Stimulated activated CD4-positive, alpha-beta T cell treated with anti-CD3 and anti-CD28 coated beads, Interleukin-12 subunit alpha, Interleukin-12 subunit beta, amount 100 ng/mL, for 24 hours (primary cell): ENCODE data around the gene PCNX2.
"Not testable (repeated sequence)": the region's sequence is repeated elsewhere in the genome, so short reads cannot be mapped to it uniquely, and the experiment has no call there.

Experiments
- DNase-seq, 2 experiments: peaks; one replicate each; pipeline ENCODE4 v3.0.0-alpha.2; 2020; ENCODE audit warnings: low read depth in 2 of 2

PCNX2 gene

GRCh38 chr1:233229288-233229687 lies 66.2 kb downstream of the PCNX2 start:
- DNase-seq: no peak

- DNase-seq: no peak
These were observed 67.5 kb downstream of the PCNX2 start for GRCh38 chr1:233227930-233228465.

GRCh38 chr1:233224311-233224710 lies 71.2 kb downstream of the PCNX2 start:
- no peak for DNase-seq

GRCh38 chr1:233217832-233218231 lies 77.7 kb downstream of the PCNX2 start:
- no peak for DNase-seq

- no peak for DNase-seq
These were observed 79.5 kb downstream of the PCNX2 start for GRCh38 chr1:233216009-233216408.

GRCh38 chr1:233215135-233215760 lies 80.3 kb downstream of the PCNX2 start:
- no peak for DNase-seq

- DNase-seq: no peak
These were observed 83.9 kb downstream of the PCNX2 start for GRCh38 chr1:233211595-233211994.

GRCh38 chr1:233211106-233211505 lies 84.4 kb downstream of the PCNX2 start:
- no peak for DNase-seq

- DNase-seq: no peak
These were observed 86.0 kb downstream of the PCNX2 start for GRCh38 chr1:233209481-233209880.

GRCh38 chr1:233208687-233209086 lies 86.8 kb downstream of the PCNX2 start:
- no peak for DNase-seq

GRCh38 chr1:233197940-233198339 lies 97.6 kb downstream of the PCNX2 start:
- no peak for DNase-seq

- DNase-seq: no peak
These were observed 101.8 kb downstream of the PCNX2 start for GRCh38 chr1:233193741-233194140.

- no peak for DNase-seq
These were observed 104.5 kb downstream of the PCNX2 start for GRCh38 chr1:233190987-233191386.

GRCh38 chr1:233189526-233189925 lies 106.0 kb downstream of the PCNX2 start:
- no peak for DNase-seq

GRCh38 chr1:233188061-233188460 lies 107.5 kb downstream of the PCNX2 start:
- DNase-seq: no peak

GRCh38 chr1:233183226-233184020 lies 112.1 kb downstream of the PCNX2 start:
- DNase-seq: no peak

GRCh38 chr1:233182587-233182986 lies 112.9 kb downstream of the PCNX2 start:
- DNase-seq: no peak

GRCh38 chr1:233180641-233181364 lies 114.7 kb downstream of the PCNX2 start:
- DNase-seq: no peak

GRCh38 chr1:233179638-233180037 lies 115.9 kb downstream of the PCNX2 start:
- not testable (repeated sequence) for DNase-seq

- no peak for DNase-seq
These were observed 123.3 kb downstream of the PCNX2 start for GRCh38 chr1:233172201-233172600.

GRCh38 chr1:233170741-233171140 lies 124.8 kb downstream of the PCNX2 start:
- DNase-seq: no peak

- DNase-seq: no peak
These were observed 127.1 kb downstream of the PCNX2 start for GRCh38 chr1:233168384-233168783.
